Stimulated activated CD8-positive, alpha-beta memory T cell treated with anti-CD3 and anti-CD28 coated beads, Interleukin-7, amount 100 ng/mL, for 24 hours (primary cell): ENCODE results near the gene SUPT20HL1.
"Not testable (repeated sequence)": the region's sequence is repeated elsewhere in the genome, so short reads cannot be mapped to it uniquely, and the experiment has no call there.

ENCODE experiments used
- DNase-seq: peaks from one replicate; pipeline ENCODE4 v3.0.0-alpha.2; 2020; ENCODE audit warnings: low read depth

The SUPT20HL1 gene

GRCh38 chrX:24360272-24360671 lies at the start of gene SUPT20HL1:
SUPT20HL1 (plus strand) TSS chrX:24360639; CDS start chrX:24362761, 2,122 bp downstream.
- no peak for DNase-seq

GRCh38 chrX:24310916-24311315 lies 49.5 kb upstream of the SUPT20HL1 start:
- not testable (repeated sequence) for DNase-seq

- not testable (repeated sequence) for DNase-seq
Measured at GRCh38 chrX:24311507-24312248, 48.8 kb upstream of the SUPT20HL1 start.

DNA sequence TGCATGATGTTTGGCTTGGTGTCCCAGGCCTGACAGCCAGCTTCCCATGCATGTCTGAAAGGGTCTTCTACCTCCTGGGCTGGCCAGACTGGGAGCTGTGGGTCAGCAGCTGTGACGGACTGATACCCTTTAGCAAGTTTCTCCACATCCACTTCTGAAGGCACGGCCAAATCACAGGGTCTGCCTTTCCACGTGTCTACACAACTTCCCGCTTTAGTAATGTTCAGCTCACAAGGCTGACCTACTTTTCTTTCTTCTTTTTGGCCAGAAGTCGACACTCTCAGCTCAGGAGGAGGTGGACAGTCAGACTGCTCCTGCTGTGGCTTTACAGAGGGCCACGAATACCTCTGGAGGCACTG lies 48.2 kb upstream of the SUPT20HL1 start:
- DNase-seq, result not testable (repeated sequence)

DNA sequence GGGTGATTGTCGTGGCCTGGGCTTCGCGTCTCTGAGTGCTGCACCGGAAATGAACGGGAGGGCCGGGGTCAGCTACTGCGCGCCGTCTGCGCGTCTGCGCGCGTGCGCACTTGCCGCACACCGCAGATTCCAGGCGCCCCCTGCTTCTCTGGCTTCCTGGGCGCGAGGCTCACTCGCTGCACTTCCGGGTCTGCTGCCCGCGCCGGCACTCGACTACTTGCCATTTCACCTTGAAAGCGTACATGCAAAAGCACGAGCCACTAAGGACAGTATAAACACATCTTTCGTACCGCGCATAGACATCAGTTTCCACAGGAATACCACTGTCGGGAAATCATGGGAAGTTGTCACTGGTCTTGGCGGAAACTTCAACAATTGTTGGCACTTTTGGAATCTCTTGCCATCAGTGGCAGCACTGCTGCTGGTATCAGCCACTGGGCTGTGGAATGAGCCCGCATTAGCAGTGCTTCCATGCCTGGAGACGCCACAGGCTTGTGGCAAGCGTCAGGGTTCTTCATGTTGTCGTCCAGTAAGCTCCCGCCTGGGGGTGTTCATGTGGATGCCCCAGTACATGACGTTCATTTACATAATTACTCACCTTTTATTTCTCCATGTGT lies 46.3 kb upstream of the SUPT20HL1 start, which contains the start of gene SUPT20HL2:
Gene SUPT20HL2 (minus strand): TSS at position 51 of the 617 bp plus-strand sequence. CDS start 754 bp downstream, outside the sequence.
- DNase-seq, result no peak

DNA sequence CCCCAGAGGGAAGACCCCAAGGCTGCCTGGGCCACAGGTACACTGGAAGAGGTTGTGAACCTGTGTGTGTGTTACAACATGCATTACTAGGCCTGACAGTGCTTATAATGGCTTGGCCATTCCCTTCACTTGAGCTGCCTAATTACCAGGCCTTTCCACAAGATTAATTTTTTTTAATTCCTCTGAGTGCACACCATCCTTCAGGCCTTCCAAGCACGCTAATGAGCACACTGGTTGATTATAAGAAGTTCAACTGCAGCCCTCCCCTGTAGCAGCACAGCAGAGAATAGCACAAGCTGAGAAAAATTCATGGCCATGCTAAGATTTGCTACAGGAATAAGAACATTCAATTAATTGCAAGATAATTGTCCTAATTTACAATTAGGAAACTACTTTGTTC lies 44.3 kb upstream of the SUPT20HL1 start:
- DNase-seq, result no peak

GRCh38 chrX:24317567-24317966 lies 42.9 kb upstream of the SUPT20HL1 start:
- no peak for DNase-seq

- DNase-seq, result no peak
Measured at GRCh38 chrX:24321741-24322395, 38.6 kb upstream of the SUPT20HL1 start.

DNA sequence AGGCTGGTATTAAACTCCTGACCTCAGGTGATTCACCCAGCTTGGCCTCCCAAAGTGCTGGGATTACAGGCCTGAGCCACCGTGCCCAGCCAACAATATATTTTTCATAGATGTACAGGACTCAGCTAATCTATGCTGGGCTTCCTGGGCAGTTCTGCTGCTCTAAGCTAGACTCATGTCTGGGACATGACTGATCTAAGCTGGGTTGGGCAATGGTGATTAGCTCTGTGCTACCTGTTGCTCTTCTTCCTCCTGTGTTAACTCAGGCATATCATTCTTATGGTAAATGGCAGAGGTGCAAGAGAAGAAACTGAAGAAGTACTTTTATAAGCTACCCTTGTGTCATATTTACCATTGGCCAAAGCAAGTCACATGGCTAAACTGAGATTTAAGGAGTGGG lies 35.2 kb upstream of the SUPT20HL1 start:
- DNase-seq, result no peak

GRCh38 chrX:24332878-24333277 lies 27.6 kb upstream of the SUPT20HL1 start:
- no peak for DNase-seq

GRCh38 chrX:24333371-24333770 lies 27.1 kb upstream of the SUPT20HL1 start:
- no peak for DNase-seq

DNA sequence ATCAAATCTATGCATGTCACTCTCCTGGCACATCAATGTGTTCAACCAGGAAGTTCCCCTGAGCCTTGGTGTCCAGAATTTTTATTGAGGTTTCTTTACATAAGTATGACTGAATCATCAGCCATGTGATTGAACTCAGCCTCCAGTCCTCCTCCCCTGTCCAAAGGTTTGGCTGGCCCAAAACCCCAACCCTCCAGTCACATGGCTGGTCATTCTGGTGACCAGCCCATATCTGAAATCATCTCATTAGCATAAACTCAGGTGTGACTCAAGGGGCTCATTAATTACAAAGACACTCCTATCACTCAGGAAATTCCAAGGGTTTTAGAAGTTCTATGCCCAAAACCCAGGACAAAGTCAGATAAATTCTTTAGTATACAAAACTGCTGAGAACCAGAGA lies 26.0 kb upstream of the SUPT20HL1 start:
- DNase-seq, result no peak

DNA sequence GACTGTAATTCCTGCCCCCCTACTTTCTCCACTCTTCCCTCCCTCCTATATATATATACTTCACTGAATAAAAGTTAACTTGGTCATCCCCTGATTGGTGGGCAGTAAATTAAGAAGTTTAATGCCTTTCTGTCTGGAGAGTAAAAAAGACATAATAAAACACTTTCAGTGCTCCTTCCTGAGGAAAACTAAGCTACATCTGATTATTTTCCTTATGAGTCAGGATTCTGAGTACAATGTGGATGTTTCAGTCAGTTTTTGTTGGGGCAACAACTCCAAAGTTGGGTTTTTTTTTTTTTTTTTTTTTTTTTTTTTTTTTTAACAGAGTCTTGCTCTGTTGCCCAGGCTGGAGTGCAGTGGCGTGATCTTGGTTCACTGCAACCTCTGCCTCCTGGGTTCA lies 24.6 kb upstream of the SUPT20HL1 start:
- no peak for DNase-seq

DNA sequence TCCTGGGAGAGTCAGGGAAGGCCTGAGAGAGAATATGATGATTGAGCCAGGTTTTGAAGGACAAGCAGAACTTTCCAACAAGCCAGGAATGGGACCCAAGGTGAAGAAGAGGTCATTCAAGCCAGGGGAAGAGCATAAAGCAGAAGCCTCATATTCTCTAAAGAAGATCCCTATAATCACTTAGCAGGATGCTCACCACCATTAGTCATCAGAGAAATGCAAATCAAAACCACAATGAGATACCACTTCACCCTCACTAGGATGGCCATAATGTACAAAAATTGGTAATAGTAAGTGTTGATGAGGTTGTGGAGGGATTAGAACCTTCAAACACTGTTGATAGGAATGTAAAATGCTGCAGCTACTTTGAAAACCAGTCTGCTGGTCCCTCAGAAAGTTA lies 20.5 kb upstream of the SUPT20HL1 start:
- no peak for DNase-seq

DNA sequence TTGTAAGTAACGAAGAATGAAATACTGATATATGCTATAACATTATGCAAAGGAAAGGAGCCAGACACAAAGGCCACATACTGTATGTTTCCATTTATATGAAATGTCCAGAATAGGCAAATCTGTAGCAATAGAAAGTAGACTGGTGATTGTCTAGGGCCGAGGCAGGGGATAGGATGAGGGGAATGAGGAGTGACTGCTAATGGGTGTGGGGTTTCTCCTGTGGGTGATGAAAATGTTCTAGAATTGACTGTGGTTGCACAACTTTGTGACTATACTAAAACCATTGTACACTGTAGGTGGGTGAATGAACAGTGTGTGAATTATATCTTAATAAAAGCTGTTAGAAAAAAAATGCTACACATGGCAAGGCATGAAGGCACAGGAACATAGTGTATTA lies 19.9 kb upstream of the SUPT20HL1 start:
- DNase-seq, result no peak

DNA sequence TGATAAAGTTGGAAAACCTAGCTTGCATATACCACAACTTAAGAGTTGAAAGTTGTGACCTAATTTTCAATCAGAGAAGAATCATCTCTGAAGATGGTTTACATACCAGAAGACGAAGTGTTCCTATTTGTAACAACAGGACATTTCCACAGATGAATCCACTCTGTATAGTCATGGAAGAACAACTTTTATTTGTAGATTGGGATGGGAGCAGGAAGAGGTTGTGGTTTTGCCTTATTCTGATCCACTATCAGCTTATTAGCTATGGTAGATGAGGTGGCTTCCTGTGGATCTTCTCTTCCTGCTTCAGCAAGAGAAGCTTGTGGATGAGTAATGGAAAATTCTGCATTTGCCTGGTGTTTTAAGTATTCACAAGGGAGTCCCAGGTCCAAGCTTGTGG lies 18.6 kb upstream of the SUPT20HL1 start:
- no peak for DNase-seq

DNA sequence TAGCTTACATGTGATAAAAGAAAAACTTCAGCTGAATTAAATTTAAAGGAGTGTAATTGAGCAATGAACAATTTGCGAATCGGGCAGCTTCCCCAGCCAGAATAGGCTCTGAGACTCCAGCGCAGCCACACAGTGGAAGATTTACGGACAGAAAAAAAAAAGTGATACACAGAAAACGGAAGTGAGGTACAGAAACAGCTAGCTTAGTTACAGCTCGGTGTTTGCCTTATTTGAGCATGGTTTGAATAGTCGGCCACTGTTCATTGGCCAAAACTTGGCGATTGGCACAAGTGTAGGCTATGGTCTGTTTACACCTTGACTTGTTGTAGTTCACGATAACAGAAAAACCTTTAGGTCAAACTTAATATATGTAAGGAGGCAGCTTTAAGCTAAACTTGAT lies 16.7 kb upstream of the SUPT20HL1 start:
- DNase-seq, result no peak

DNA sequence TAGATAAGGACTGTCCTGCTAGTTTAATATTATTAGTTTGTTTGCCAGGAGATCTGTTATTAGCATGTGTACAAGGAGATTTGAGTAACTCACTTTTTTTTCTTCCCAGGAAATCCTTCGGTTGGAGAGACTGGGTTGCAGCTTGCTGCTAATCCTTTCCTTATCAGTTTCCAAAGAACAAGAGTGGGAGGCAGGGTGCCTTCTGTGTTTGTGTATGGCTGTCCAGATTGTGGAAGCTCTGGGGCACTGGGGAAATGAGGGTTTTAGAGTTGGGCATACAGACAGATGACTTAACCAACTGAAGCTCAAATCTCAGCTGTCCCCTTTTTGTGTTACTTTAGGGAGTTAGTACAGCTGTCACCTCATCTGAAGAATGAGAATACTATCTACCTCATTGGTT lies 12.6 kb upstream of the SUPT20HL1 start:
- DNase-seq, result no peak

- DNase-seq, result no peak
Measured at GRCh38 chrX:24350217-24350616, 10.2 kb upstream of the SUPT20HL1 start.

- no peak for DNase-seq
Measured at GRCh38 chrX:24355095-24355494, 5.3 kb upstream of the SUPT20HL1 start.

GRCh38 chrX:24357106-24357505 lies 3.3 kb upstream of the SUPT20HL1 start:
- DNase-seq, result no peak

DNA sequence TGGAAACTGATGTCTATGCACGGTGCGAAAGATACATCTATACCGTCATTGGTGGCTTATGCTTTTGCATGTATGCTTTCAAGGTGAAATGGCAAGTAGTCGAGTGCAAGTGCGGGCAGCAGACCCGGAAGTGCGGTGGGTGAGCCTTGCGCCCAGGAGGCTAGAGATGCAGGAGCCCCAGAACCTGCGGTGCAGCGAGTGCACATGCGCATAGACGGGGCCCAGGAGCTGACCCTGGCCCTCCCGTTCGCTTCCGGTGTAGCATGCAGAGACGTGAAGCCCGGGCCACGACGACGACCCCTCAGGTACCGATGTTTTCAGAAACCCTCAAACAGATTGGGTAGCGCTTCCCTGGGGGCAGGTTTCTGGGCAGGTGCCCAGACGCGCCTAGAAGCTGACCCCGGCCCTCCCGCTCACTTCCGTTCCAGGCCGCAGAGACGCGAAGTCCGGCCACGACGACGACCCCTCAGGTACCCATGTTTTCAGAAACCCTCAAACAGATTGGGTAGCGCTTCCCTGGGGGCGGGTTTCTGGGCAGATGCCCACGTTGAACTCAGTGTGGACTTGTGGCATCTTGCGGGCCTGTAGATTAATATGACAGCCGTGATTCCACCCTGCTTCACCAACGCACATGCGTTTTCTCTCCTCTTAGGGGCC lies 1.8 kb downstream of the SUPT20HL1 start:
- DNase-seq, result not testable (repeated sequence)
